ENCODE measurements around the gene SLC22A12.

DNA sequence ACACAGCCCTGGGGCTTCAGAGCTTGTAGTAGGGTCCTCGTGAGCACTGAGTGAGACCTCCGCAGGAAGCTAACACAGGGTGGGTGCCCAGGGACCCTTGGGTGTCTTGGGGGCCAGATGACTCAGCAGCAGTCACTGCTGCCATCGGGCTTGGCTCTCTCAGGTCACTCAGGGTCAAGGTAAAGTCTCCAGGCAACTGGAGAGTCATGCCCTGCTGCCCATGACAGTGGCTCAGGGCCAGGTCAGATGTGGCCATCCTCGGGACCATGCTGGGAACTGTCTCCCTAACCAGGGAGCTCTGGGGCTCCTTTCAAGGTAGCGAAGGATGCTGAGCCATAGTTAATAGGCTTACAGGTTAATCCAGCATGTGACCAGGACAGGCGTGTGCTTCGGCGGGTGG, 44.4 kb upstream of the SLC22A12 start:
- TF ChIP-seq, protein P1, sequence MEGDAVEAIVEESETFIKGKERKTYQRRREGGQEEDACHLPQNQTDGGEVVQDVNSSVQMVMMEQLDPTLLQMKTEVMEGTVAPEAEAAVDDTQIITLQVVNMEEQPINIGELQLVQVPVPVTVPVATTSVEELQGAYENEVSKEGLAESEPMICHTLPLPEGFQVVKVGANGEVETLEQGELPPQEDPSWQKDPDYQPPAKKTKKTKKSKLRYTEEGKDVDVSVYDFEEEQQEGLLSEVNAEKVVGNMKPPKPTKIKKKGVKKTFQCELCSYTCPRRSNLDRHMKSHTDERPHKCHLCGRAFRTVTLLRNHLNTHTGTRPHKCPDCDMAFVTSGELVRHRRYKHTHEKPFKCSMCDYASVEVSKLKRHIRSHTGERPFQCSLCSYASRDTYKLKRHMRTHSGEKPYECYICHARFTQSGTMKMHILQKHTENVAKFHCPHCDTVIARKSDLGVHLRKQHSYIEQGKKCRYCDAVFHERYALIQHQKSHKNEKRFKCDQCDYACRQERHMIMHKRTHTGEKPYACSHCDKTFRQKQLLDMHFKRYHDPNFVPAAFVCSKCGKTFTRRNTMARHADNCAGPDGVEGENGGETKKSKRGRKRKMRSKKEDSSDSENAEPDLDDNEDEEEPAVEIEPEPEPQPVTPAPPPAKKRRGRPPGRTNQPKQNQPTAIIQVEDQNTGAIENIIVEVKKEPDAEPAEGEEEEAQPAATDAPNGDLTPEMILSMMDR (IDR thresholded peaks at IDR 0.05; ENCODE audit: insufficient read depth, low read depth, low read length): no peak
- TF ChIP-seq EZH2 (IDR thresholded peaks at IDR 0.05; ENCODE audit: insufficient read depth, low read length): no peak
